Tibial artery (tissue), 4 donors: ENCODE results near the gene TAF6.
A peak's percentile ranks its signal among the peaks of the same experiment; 100 is the strongest.

Experiments
- DNase-seq, 2 donors: peaks; one replicate each; pipeline ENCODE4 v3.0.0-alpha.2; 2019
- H3K27ac ChIP-seq, 2 donors: fragments of 200-600 bp; sonication (generic) in 1 of 2; 1 replicate in 1 of 2; 2 replicates in 1 of 2; pipeline ENCODE4 v1.5.1; 2018 to 2019; ENCODE audit warnings: mild to moderate bottlenecking in 1 of 2
- H3K27me3 ChIP-seq, 2 donors: fragments of 200-600 bp; sonication (generic) in 1 of 2; one replicate each; pipeline versions ENCODE4 v1.5.1 to v1.6.0; 2016 to 2019
- H3K36me3 ChIP-seq, 3 donors: fragments of 200-600 bp; sonication (generic) in 2 of 3; one replicate each; pipeline ENCODE4 v1.5.1; 2016 to 2019; ENCODE audit warnings: mild to moderate bottlenecking in 2 of 3
- H3K4me1 ChIP-seq, 4 donors: fragments of 200-600 bp; sonication (generic) in 2 of 4; 1 replicate in 3 of 4; 2 replicates in 1 of 4; pipeline ENCODE4 v1.5.1; 2016 to 2019
- H3K4me3 ChIP-seq, 2 donors: fragments of 200-600 bp; sonication (generic) in 1 of 2; 1 replicate in 1 of 2; 2 replicates in 1 of 2; pipeline ENCODE4 v1.5.1; 2018 to 2019; ENCODE audit warnings: mild to moderate bottlenecking in 2 of 2
- H3K9me3 ChIP-seq, 3 donors: fragments of 200-600 bp; sonication (generic) in 1 of 3; one replicate each; pipeline ENCODE4 v1.5.1; 2016 to 2019
- intact Hi-C: fragments of 100-400 bp; cut with DNase I; formaldehyde crosslinking; loops from one replicate; pipeline ENCODE4 v1.15.0; 2023; ENCODE audit warnings: low total_unique reads
- TF ChIP-seq, protein P1 (sequence below), 2 experiments: fragments of 200-600 bp in 1 of 2; fragments of 450-650 bp in 1 of 2; IDR thresholded peaks; one replicate each; pipeline ENCODE4 v1.5.1; 2017 to 2019; ENCODE audit warnings: antibody characterized with exemption in 2 of 2, mild to moderate bottlenecking in 1 of 2, moderate library complexity in 1 of 2

TAF6 gene

DNA sequence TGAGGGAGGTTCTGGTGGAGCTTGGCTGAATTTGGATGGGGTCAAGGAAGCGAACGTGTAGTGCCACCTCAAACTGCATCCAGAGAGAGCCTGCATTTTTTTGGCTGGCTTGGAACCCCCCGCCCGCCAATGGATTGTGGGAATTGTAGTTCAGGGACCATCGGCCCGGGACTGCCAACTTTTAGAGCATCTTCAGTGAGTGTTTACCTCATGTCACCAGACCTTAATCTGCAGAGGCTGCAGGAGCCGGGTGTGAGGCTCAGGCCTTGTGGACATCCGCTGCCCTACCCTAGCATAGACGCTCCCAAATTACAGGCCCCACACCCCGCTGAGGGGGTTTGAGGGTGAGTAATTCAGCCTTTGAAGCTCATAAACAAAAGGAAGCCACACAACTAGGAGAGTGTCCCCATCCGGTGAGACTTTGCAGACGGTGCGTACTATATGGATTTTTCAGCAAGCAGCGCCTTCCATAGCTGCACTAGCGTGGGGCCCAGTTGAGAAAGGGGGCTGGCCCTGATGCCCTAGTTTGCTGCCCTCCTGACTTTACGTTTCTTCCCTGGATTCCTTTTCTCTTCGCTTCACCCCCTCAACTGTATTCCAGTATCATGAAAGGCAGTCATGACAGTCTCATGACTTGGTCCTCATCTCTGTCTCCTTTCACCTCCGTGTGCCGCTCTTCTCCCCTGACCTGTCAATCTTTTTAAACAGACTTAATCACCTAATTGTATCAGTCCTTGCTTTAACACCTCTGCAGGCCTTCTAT is 993 bp upstream of the TAF6 start:
- H3K9me3 ChIP-seq, result no peaks in the 10 kb centered on the region
- peaks cover 0 to 27% (median 16%) of the 10 kb centered on the region in 4 donors for H3K4me1 ChIP-seq
- peak overlapping the region; percentile 83 to 84 for H3K27ac ChIP-seq
- H3K4me3 ChIP-seq, result peak overlapping the region; percentile 67 to 72
- TF ChIP-seq, protein P1, sequence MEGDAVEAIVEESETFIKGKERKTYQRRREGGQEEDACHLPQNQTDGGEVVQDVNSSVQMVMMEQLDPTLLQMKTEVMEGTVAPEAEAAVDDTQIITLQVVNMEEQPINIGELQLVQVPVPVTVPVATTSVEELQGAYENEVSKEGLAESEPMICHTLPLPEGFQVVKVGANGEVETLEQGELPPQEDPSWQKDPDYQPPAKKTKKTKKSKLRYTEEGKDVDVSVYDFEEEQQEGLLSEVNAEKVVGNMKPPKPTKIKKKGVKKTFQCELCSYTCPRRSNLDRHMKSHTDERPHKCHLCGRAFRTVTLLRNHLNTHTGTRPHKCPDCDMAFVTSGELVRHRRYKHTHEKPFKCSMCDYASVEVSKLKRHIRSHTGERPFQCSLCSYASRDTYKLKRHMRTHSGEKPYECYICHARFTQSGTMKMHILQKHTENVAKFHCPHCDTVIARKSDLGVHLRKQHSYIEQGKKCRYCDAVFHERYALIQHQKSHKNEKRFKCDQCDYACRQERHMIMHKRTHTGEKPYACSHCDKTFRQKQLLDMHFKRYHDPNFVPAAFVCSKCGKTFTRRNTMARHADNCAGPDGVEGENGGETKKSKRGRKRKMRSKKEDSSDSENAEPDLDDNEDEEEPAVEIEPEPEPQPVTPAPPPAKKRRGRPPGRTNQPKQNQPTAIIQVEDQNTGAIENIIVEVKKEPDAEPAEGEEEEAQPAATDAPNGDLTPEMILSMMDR (IDR thresholded peaks at IDR 0.05), result no peak
- H3K27me3 ChIP-seq, result no peaks in the 10 kb centered on the region
- intact Hi-C loops, result no loop called here
- H3K36me3 ChIP-seq, result peaks cover 0 to 31% (median 4%) of the 10 kb centered on the region in 3 donors
- DNase-seq, result peak; percentile 78 to 83

DNA sequence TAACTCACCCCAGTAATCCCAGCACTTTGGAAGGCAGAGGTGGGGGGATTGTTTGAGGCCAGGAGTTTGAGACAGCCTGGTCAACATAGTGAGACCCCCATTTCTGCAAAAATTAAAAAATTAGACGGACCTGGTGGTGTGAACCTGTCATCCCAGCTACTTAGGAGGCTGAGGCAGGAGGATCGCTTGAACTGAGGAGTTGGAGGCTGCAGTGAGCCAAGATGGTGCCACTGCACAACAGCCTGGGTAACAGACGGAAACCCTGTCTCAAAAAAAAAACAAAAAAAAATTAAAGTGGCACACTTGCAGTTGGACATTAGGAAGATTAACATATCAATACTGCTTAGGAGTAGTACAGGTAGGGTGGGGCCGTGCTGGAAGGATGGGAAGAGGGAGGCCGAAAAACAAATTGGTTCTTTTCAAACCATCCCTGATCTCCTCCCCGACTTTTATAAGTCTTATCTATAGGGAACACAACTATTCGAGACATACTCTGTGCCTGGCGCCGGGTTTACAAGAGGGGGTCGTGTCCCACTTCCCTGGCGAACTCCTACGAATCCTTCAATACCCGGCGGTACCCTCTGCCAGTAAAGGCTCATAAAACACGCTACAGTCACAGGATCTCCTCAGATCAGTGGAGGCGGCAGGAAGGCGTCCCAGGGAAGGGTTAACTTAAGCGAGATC is 628 bp downstream of the TAF6 start:
- Histone ChIP-seq H3K36me3 (peaks cover 6 to 31% (median 6%) of the 10 kb centered on the region in 3 donors), H3K27ac (peak overlapping the region; percentile 83 to 84), H3K9me3 (no peaks in the 10 kb centered on the region), H3K4me3 (peak overlapping the region; percentile 67 to 72), H3K4me1 (peaks cover 0 to 27% (median 16%) of the 10 kb centered on the region in 4 donors), H3K27me3 (no peaks in the 10 kb centered on the region)
- intact Hi-C loops, result no loop called here
- no peak for DNase-seq
- TF ChIP-seq, protein P1 (IDR thresholded peaks at IDR 0.05), result no peak

DNA sequence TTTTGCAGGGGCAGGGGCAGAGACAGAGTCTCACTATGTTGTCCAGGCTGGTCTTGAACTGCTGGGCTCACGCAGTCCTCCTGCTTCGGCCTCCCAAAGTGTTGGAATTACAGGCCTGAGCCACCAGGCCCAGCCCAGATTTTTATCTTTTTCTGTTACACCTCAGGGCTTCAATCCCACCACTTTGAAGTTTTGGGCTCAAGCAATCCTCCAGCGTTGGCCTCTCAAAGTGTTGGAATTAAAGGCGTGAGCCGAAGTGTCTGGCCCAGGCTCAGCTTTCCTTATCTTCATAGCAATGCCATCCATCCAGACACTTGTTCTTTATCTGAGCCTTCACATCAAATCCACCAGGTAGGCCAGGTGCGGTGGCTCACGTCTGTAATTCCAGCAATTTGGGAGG is 4.1 kb downstream of the TAF6 start:
- no peak for DNase-seq
- H3K4me3 ChIP-seq, result no peak overlapping the region
- TF ChIP-seq, protein P1 (IDR thresholded peaks at IDR 0.05), result no peak
- H3K4me1 ChIP-seq, result peaks cover 0 to 13% (median 8%) of the 10 kb centered on the region in 4 donors
- intact Hi-C loops, result no loop called here
- peaks cover 22 to 50% (median 39%) of the 10 kb centered on the region in 3 donors for H3K36me3 ChIP-seq
- H3K9me3 ChIP-seq, result no peaks in the 10 kb centered on the region
- H3K27me3 ChIP-seq, result no peaks in the 10 kb centered on the region
- H3K27ac ChIP-seq, result no peak overlapping the region

DNA sequence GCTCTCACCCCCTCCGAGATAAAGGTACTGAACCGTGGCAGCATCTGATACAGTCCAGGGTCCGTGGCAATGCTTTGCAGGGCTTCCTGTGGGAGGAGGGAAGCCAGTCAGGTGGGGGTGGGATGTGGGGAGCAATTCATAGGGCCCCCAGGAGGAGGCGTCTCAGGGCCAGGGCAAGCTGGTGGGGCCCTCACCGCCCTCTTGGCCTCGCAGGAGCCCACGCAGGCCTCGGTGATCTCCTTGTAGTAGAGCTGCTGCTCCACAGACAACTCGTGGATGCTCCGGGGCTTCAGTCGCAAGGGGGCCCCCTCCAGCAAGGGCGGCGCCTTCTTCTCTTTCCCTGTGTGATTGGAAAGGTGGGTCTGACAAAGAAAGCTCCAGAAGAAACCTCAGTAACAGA is 7.2 kb downstream of the TAF6 start:
- Histone ChIP-seq H3K36me3 (peaks cover 27 to 81% (median 58%) of the 10 kb centered on the region in 3 donors), H3K27ac (no peak overlapping the region), H3K4me1 (no peaks in the 10 kb centered on the region), H3K9me3 (no peaks in the 10 kb centered on the region), H3K4me3 (no peak overlapping the region), H3K27me3 (no peaks in the 10 kb centered on the region)
- DNase-seq, result no peak
- intact Hi-C loops, result no loop called here
- TF ChIP-seq, protein P1 (IDR thresholded peaks at IDR 0.05), result no peak

DNA sequence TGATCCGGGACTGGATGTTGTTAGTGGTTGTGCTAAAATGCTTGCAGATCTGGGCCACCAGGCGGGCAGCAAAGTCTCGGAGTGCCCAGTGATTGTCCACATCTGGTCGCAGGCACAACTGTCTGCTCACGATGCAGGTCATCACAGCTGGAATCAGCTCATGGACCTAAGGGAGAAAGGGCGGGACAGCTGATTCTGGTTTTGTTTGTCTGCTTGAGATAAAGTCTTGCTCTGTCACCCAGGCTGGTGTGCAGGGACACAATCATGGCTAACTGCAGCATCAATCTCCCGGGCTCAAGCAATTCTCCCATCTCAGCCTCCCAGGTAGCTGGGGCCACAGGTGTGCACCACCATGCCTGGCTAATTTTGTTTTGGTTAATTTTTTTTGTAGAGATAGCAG is 8.0 kb downstream of the TAF6 start:
- H3K36me3 ChIP-seq, result peaks cover 33 to 89% (median 64%) of the 10 kb centered on the region in 3 donors

More for the DNA sequence above, 8.0 kb downstream of the TAF6 start:
- TF ChIP-seq, protein P1 (IDR thresholded peaks at IDR 0.05), result no peak
- Histone ChIP-seq H3K4me1 (no peaks in the 10 kb centered on the region), H3K9me3 (no peaks in the 10 kb centered on the region), H3K27ac (no peak overlapping the region), H3K27me3 (no peaks in the 10 kb centered on the region), H3K4me3 (no peak overlapping the region)
- intact Hi-C loops, result no loop called here
- no peak for DNase-seq
